SU-DHL-6 (cell line): ENCODE measurements around the gene C19orf85.

Source experiments
- H2AFZ ChIP-seq: fragments of 200-600 bp; sonication (generic); 2 replicates; pipeline ENCODE4 v1.6.1; 2014; ENCODE audit warnings: low read depth, mild to moderate bottlenecking, moderate library complexity, mixed read lengths, antibody characterized with exemption, low read length; ENCODE audit not compliant: severe bottlenecking
- H3F3A ChIP-seq: fragments of 200-600 bp; shearing (Covaris generic); 2 replicates; pipeline ENCODE4 v1.6.0; 2016; ENCODE audit warnings: antibody characterized with exemption, mild to moderate bottlenecking; ENCODE audit not compliant: insufficient read depth
- H3K27ac ChIP-seq: fragments of 200-600 bp; sonication (generic); 2 replicates; pipeline ENCODE4 v1.5.1; 2016; ENCODE audit warnings: low read depth, mild to moderate bottlenecking, low read length, moderate library complexity, mixed read lengths
- H3K27me3 ChIP-seq: fragments of 200-600 bp; sonication (generic), shearing (Covaris generic); 2 replicates; pipeline ENCODE4 v1.6.0; 2014; ENCODE audit warnings: mild to moderate bottlenecking, low read length
- H3K36me3 ChIP-seq: fragments of 200-600 bp; sonication (generic); 2 replicates; pipeline ENCODE4 v1.6.1; 2014; ENCODE audit warnings: mild to moderate bottlenecking, low read length, mixed read lengths
- H3K4me2 ChIP-seq: fragments of 300-600, 200-600 bp; shearing (Covaris generic), sonication (generic); 2 replicates; pipeline ENCODE4 v1.6.0; 2014; ENCODE audit warnings: low read length, low read depth, mild to moderate bottlenecking; ENCODE audit not compliant: poor library complexity, severe bottlenecking
- H3K4me3 ChIP-seq: fragments of 200-600 bp; sonication (generic); 2 replicates; pipeline ENCODE4 v1.5.1; 2014; ENCODE audit warnings: antibody characterized with exemption, low read length, mild to moderate bottlenecking, mixed read lengths; ENCODE audit not compliant: insufficient read depth, poor library complexity, severe bottlenecking
- H3K79me2 ChIP-seq: fragments of 200-600 bp; sonication (generic); 2 replicates; pipeline ENCODE4 v1.6.1; 2014; ENCODE audit warnings: mild to moderate bottlenecking, low read length, moderate library complexity; ENCODE audit not compliant: insufficient read depth
- H3K9ac ChIP-seq: fragments of 200-600 bp; sonication (generic); 2 replicates; pipeline ENCODE4 v1.7.0; 2014; ENCODE audit warnings: mild to moderate bottlenecking, low read length
- H3K9me2 ChIP-seq: fragments of 200-600 bp; sonication (generic); replicated peaks from 2 replicates; pipeline ENCODE4 v1.6.1; 2014; ENCODE audit warnings: low read length; ENCODE audit not compliant: insufficient read depth
- H3K9me3 ChIP-seq: fragments of 200-600 bp; sonication (generic); 2 replicates; pipeline ENCODE4 v1.6.1; 2014; ENCODE audit warnings: low read length, mixed read lengths; ENCODE audit not compliant: insufficient read depth
- H4K20me1 ChIP-seq: fragments of 200-600 bp; sonication (generic); 2 replicates; pipeline ENCODE4 v1.6.1; 2014; ENCODE audit warnings: low read depth, mild to moderate bottlenecking, antibody characterized with exemption, low read length, moderate library complexity, mixed read lengths
- EZH2phosphoT487 ChIP-seq: fragments of 200-600 bp; sonication (generic), shearing (Covaris generic); conservative IDR thresholded peaks from 2 replicates; pipeline ENCODE4 v1.6.1; 2018; ENCODE audit warnings: mild to moderate bottlenecking, antibody characterized with exemption, low read length, moderate library complexity, mixed read lengths
- TF ChIP-seq, protein P1 (sequence below): fragments of 200-600 bp; sonication (generic); IDR thresholded peaks from one replicate; pipeline ENCODE4 v1.5.1; 2017; ENCODE audit warnings: antibody characterized with exemption, mild to moderate bottlenecking, low read length, moderate library complexity; ENCODE audit not compliant: insufficient read depth, poor library complexity, severe bottlenecking

Gene C19orf85

GRCh38 chr19:55442372-55442961 lies 22.1 kb downstream of the C19orf85 start:
- Histone ChIP-seq H3F3A (0 out of 2 replicates have a peak, but pooled peaks cover 7% of the 10 kb centered on the region), H3K36me3 (no peaks in the 10 kb centered on the region), H3K9me2 (no peaks in the 10 kb centered on the region), H3K79me2 (no peaks in the 10 kb centered on the region), H4K20me1 (no peaks in the 10 kb centered on the region), H2AFZ (no peak overlapping the region), H3K4me3 (no peak overlapping the region), H3K27ac (no peak overlapping the region), H3K4me2 (no peak overlapping the region), H3K9me3 (no peaks in the 10 kb centered on the region), H3K27me3 (no peaks in the 10 kb centered on the region), H3K9ac (no peak overlapping the region)
- TF ChIP-seq, protein P1, sequence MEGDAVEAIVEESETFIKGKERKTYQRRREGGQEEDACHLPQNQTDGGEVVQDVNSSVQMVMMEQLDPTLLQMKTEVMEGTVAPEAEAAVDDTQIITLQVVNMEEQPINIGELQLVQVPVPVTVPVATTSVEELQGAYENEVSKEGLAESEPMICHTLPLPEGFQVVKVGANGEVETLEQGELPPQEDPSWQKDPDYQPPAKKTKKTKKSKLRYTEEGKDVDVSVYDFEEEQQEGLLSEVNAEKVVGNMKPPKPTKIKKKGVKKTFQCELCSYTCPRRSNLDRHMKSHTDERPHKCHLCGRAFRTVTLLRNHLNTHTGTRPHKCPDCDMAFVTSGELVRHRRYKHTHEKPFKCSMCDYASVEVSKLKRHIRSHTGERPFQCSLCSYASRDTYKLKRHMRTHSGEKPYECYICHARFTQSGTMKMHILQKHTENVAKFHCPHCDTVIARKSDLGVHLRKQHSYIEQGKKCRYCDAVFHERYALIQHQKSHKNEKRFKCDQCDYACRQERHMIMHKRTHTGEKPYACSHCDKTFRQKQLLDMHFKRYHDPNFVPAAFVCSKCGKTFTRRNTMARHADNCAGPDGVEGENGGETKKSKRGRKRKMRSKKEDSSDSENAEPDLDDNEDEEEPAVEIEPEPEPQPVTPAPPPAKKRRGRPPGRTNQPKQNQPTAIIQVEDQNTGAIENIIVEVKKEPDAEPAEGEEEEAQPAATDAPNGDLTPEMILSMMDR, result no peak
- TF ChIP-seq EZH2phosphoT487, result no peak

- H3K4me2 ChIP-seq, result no peak overlapping the region
- no peaks in the 10 kb centered on the region for H3K36me3 ChIP-seq
- no peak overlapping the region for H3K4me3 ChIP-seq
- no peaks in the 10 kb centered on the region for H3K9me2 ChIP-seq
- no peaks in the 10 kb centered on the region for H3K27me3 ChIP-seq
- H4K20me1 ChIP-seq, result no peaks in the 10 kb centered on the region
- no peak overlapping the region for H3K27ac ChIP-seq
- no peaks in the 10 kb centered on the region for H3K79me2 ChIP-seq
- 0 out of 2 replicates have a peak, but pooled peaks cover under 1% of the 10 kb centered on the region for H3F3A ChIP-seq
- H3K9me3 ChIP-seq, result no peaks in the 10 kb centered on the region
- no peak overlapping the region for H3K9ac ChIP-seq
- no peak for TF ChIP-seq EZH2phosphoT487
- TF ChIP-seq, protein P1, result no peak
- no peak overlapping the region for H2AFZ ChIP-seq
Measured at GRCh38 chr19:55441692-55442321, 22.7 kb downstream of the C19orf85 start.

- TF ChIP-seq, protein P1, result no peak
- no peak for TF ChIP-seq EZH2phosphoT487
- no peaks in the 10 kb centered on the region for H3K9me2 ChIP-seq
- no peaks in the 10 kb centered on the region for H3K27me3 ChIP-seq
- no peak overlapping the region for H3K4me3 ChIP-seq
- H3F3A ChIP-seq, result no peaks in the 10 kb centered on the region
- no peaks in the 10 kb centered on the region for H3K36me3 ChIP-seq
- H3K9me3 ChIP-seq, result no peaks in the 10 kb centered on the region
- H3K79me2 ChIP-seq, result no peaks in the 10 kb centered on the region
- H2AFZ ChIP-seq, result no peak overlapping the region
- no peak overlapping the region for H3K9ac ChIP-seq
- H4K20me1 ChIP-seq, result no peaks in the 10 kb centered on the region
- no peak overlapping the region for H3K4me2 ChIP-seq
- no peak overlapping the region for H3K27ac ChIP-seq
Measured at GRCh38 chr19:55441319-55441691, 23.2 kb downstream of the C19orf85 start.
